GM18520 (cell line): ENCODE measurements around the gene GRID1.

Experiments
- ATAC-seq: cut with Tn5 transposase; IDR thresholded peaks from one replicate; pipeline ENCODE4 v1.9.1; 2021; ENCODE audit not compliant: unreplicated experiment

The GRID1 gene

DNA sequence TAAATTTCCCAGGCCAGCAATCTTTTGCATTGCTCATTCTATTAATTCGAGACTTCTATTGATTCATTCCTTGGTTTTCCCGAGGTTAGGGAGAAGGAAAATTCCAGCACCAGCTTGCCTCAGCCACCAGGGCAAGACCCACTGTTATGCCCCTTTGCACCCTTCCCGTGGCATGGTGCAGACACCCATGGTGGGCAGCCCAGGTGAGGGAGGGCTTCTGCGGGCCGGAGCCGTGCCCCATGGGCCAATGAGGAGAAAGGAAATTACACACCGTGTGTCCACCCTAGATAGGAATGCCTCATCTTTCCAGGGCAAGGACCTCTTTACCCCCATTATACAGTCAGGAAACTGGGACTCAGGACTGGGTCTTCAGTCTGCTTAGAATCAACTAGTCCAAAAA, 4.5 kb upstream of the GRID1 start:
- ATAC-seq = no peak

DNA sequence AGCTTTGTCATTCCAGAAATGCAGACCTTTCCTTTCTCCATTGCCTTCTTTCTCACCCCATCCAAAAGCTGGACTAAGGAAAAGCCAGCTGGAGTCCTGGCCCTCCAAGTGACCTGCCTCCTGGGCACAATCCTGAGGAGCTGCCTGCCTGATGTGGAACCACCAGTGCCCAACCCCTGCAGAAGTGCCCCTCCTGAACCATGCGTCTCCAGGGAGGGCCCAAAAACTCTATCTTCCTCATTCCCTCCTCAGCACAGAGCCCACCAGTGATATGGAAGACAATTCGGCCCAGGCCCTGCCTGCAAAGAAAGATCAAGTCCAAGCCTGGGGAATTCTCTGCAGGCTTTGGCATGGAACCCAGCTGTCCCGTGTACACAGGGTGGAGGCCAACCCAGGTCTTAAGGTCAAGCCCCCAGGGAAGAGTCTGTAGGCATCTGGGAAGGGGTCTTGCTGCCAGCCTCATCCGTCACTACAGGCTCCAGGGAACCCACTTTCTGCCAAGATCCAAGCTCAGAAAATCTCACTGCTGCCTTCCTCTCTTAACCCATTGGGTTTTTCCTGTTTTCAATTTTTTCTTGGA, 3.5 kb upstream of the GRID1 start:
- no peak for ATAC-seq

DNA sequence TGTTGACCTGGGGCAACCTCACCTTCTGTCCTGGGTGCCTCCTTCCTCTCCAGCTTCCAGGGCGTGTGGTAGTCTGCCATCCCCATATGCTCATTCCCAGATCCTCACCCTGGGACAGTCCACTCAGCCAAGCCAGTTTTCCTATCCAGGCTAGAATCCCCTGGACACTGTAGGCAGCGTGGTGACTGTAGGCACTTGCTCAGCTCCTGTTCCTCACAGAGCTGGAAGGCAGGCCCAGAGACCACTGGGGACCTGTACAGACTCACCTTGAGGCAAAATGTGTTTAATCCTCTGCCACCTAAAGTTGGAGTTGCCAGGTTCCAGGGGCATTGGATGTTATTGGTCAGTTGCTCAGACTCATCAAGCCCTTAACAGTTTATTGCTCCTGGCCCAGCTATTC, 2.4 kb upstream of the GRID1 start:
- no peak for ATAC-seq

DNA sequence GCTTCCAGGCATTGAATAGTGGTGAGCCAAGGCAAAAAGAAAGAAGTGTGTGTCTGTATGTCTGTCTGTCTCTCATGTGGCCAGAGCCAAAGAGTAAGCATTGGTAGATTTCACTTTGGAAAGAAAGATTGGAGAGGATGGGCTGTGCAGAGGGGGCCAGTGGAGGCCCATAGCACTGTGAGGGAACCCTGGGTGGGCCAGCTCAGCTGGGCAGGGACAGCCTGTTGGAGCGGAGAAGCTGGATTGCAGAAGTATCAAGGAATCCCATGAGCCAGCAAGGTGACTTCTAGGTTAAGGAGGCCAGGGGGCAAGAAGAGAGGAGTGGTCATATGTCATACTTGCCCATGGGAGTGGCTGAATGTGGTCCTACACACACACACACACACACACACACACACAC, 1.5 kb upstream of the GRID1 start:
- no peak for ATAC-seq

DNA sequence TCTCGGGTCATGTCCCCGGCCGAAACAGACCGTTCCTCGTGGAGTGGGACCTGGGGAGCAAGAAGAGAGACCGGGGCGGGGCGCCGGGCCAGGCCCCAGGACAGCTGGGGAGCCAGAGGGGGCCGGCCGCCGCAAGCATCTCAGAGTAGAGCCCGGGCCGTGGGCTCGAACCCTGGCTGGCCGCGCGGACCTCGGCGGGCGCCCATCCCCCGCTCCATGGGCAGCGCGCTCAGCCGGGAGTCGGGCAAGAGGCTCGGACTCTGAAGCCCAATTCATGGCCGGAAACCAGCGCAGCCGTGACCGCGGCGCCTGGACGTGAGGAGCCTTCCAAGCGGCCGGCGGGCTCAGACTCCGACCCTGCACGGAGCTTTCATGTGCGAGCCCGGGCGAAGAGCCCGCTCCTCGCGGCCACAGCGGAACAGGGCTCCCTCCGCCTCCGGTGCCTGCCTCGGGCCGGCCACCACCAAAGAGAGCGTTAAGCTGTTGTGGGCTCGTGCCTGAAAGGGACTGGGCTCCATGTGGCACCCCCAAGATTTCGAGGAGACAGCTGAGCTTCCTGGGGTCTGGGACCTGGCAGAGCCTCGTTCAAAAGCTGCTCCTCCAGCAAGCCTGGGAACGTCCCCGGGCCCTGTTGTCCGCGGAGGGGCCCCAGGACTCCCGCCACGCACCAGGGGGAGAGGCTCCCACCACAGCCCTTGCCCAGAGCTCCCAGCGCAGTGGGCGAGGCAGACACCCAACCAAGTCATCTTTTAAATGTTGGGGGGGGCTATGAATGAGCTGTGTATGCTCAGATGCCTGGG, 757 bp upstream of the GRID1 start:
- no peak for ATAC-seq

DNA sequence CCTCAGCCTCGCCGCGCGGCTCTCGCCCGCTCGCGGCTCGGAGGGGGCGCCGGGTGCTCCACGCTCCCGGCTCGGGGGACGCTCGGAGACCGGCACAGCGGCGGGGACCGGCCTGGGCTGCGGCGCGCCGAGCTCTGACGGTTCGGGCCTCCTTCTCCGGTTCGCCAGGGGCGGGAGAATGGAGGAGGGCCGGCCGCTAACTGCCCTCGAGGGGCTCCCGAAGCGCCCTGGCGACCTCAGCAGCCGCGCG, 232 bp upstream of the GRID1 start:
- ATAC-seq = no peak

DNA sequence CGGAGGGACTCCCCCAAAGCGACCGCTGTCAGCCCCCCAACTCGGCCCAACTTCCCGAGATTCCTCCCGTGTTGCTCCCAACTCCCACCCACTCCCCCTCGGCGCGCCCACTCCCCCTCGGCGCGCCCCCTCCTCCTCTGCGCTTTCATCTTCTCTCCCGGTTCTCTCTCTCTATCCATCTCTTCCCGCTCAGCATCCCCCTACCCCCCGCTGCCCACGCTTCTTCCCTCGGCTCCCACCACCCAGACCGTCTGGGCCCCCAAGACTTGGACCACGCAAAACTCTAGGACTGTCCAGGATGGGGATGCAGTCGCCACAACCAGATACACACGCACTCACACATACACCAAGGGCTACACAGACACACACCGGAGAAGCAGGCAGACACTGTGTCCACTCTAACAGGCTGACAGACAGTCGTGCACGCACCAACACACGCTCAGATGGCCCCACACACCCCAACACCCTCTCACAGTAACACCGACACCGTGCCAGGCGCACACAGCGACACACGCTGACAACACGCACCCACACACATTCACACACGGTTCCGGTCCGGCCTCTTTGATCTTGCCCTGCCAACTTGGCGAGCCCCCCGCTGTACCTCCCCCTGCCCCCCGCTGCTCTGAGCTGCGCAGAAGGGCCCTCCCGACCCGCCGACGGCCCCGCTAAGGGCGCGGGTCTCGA, 1.1 kb downstream of the GRID1 start:
- ATAC-seq = no peak

DNA sequence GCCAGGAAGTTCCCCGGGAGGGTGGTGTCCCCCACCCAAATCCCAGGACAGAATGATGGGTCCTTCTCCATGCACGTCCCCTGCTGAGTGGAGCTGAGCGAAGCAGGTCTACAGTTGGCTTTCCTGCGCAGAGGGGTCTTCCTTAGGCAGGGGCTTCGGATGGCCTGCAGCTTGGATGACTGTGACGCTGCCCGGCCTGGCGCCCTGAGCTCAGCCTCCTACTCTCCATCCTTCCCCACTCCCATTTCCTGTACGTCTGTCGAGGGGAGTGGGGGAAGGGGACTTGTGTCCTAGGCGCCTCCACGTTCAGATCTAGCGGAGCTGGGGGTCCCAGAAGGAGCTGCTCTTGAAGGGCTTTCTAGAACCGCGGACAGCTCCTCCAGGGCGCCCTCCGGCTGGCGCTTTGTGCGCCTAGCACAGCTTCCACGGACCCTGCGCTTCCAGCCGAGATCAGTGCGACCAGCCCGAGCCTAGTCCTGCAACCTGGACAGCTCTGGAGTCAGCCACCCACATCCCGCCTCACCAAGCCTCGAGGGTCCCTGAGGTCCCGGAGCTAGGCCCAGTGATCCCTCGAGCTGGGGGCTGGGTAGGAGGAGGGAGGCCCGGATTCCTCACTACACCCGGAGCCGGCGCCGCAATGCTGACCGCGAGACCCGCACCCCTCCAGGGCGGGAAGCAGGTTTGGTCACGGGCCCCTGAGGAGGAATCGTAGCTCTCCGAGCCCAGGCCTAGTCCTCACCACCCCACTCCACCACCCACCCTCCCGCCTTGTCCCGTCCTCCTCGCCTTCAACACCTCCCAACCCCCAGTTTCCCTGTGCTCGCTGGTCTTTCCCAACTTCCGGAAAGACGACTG, 1.9 kb downstream of the GRID1 start:
- ATAC-seq = no peak

DNA sequence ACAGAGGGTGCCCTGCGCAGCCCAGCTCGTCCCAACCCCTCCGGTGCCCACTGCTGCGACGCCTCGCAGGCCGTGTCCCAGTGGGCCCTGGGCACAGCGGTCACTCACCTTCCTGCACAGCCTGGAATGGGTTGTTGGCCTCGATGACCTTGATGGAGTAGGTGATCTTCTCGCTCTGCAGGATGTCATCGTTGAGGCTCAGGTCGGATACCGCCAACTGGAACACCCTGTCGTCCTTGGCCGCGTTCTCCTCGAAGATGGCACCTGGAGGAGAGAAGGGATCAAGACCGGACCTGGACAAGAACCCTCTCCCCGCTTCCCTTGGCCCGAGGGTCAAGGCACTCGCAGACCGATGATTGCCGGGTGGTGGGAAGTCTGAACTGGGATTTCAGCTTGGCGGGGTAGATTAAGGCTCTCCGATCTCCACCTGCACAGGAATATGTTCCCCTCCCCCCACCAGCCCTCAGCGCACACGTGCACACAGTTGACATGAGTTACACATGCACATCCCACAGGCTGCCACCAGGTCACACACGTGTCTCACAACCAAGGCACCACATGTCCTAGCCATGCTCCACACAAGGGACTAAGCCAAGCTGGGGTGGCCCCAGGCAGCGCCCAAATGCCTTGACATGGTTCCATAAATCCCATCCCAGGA, 2.6 kb downstream of the GRID1 start:
- ATAC-seq = no peak

DNA sequence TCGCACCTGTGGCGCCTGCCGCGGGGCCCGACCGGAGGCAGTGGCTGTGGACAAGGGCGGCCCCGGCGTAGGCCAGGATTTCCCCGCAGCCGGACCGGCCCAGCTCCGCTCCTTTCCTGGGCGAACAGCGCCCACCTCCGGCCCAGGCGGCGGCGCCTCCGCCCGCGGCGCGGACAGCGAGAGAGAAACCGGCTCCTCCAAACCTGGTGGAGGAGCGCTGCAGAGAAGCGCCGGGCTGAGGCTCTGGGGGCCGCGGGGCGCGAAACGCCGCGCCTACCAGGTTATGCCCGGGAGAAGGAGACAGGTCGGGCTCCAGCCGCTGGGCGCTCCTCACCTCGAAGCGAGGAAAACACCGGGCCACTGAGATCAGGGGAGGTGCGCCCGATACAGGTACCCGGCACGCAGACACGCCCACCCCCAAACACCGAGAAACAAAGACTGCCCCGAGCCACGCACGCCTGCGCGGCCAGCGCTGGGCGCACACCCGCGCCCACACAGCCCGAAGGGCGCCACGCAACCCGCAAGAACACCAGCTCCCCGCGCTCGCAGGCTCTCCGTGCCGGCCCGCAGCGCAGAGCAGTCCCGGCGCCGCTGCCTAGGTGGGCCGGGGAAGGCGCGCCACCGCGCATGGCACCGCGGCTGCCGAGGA, 3.3 kb downstream of the GRID1 start:
- ATAC-seq = no peak

DNA sequence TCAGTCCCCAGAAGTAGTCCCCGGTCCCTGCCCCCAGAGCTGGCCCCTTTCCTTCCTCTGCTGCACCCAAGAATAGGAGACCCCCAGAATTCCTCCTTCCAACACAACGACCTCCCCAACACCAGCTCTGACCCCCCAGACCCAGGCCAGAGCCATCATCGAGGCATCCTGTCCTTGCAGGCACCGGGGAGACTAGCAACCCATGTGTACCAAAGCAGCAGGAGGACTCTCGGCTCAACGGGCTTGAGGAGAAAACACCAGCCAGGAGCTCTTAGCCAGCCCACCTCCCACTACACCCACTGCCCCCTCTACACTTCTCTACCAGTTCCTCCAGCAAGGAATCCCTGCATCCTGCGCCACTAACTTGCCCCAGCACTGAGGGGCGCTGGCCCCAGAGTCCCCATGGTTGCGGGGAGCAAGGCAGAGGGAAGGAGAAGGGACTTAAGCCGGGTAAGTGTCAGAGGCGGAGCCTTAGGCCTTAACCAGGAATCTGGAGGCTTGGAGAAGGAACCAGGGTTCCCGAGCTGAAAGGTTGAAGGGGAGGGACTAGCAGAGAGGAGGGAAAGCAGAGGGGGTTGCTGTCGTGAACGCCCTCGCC, 3.9 kb downstream of the GRID1 start:
- ATAC-seq = no peak

DNA sequence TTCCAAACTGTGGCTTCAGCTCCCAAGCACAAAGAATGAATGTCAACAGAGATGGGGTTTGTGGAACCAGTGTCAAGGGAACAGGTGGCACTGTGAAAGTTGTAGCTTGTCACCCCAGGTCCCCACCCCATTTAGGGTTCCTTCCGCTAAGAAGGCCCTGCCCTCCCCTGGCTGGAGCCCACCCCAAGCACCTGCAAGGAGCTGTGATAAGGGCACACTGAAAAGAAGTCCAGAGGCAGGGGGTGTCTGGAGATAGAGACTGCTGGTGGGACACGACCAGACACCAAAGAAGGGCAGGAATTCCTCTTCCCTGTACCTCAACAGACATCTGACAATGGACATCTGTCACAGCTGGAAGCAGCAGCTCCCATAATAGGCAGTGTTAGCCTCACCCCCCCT, 4.5 kb downstream of the GRID1 start:
- ATAC-seq = no peak

DNA sequence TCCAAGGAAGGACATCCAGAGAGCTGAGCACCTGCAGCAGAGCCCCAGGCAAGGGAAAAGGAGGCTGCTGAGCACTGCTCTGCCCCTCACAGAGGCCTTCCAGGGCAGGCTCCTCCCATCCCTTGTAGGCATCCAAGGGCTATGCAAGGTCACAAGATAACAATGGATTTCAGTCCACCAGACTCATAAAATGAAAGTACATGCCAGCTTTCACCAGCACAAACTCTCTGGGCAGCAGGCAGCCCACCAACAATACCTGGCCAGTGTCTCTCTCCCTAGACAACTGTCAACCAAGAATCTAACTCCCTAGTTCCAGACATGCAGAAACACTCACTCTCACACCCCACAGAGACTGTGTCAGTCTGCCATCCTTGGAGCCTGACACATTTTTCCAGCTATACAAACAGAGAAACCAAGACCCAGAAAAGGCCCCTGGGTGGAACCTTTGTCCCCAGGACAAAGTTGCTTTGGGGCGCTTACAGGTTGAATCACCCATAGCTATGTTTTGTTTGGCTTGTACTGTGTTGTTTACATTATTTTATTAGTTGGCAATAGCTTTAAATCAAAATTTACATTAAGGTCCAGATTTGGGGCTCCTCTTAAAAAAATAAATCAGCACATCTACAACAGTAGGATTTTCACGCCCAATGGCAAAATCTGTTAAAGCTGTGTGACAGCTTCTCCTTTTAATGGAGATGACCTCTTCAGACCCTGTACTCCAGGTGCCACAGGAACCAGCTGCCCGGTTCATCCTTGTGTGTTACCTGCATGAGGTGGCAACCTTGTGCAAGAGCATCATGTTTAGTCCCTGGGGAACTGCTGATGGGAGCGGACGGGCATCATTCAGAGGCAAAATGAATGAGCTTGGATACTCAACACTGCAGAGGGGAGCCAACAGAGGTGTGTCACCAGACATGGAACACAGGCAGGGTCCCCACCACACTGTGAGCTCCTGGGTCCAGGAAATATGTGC, 5.2 kb downstream of the GRID1 start:
- ATAC-seq = no peak

DNA sequence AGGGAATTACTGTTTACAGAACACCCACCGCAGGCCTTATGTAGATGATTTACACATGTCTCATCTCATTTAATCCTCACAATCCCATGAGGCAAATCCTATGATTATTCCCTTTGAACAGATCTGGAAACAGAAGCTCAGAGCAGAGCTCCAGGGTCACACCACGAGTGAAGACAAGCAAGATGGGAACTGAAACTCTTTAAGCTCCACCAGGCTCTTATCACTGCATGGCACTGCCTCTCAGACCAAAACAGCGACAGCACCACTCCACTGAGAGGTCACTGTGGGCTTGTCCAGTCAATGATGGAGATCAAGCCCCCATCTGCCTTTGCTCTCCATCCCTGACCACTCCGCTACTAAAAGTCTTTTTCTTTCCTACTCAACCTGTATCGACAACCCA, 5.9 kb downstream of the GRID1 start:
- ATAC-seq = no peak

DNA sequence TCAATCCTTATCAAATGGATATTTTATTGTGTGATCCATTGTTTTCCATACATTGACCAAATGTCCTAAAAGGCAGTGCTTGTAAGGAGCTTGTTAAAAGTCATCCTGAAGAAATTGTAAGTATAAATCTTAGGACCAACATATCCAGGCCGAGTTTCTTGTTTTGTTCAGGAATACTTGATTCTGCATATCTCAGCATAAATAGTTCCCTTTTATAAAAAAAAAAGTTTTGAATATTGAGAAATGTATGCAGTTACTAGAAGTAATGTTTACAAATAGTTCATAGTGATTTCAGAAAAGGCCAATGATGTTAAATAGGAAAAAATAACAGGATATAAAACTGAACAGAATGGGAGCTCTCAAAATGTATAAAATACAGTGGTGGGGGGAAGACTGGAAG, 6.6 kb downstream of the GRID1 start:
- ATAC-seq = no peak

DNA sequence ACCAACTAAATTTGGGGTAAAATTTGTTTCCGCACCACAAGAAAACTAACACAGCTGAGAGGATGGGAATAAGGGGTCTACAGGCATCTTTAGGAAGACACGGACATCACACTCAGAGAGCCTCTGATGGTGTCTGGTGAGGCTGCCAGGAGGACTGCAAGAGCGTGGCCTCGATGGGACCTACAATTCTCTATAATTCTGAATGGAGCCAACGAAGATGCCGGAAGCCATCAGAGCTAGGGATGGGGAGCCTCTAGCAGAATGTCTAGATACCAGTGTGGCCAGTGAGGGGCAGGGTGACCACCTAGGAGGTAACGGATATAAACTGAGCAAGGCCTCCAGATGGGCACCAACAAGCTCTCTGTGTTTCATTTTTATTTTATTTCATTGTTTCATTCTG, 7.5 kb downstream of the GRID1 start:
- no peak for ATAC-seq

DNA sequence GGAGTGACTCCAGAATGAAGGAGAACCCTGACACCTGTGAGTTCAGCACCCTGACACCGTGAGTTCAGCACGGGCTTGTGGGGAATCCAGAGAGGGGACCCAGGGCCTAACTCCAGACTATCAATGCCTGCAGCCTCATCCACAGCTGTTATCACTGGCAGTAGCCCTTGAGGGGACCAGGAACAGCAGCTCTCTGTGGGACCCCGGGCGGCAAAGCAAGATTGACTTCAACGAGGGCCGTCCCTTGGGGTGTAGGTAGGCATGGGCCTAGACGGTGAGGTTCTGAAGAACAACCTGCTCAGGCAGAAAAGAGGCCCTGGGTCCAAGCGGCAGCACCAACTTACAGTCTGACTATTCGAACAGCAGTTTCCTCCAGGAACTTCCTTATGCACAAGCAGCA, 8.9 kb downstream of the GRID1 start:
- ATAC-seq = no peak

DNA sequence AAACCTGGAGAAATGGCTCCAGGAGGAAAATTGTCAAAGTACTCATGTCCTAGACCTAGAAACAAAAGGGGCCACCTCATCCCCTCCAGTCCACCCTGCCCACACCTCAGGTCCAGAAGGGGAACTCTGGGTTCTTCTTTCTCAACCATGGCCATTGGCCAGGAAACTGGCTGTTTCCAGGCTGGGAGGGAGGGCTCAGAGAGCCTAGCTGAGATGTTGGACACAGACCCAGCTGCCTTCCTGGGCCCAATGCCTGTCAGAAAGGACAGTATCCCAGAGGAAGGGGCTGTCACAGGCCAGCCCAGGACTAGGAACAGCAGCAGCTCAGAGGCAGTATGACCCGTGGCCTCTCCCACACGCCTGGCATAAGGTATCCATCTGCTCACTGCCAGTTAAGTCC, 9.6 kb downstream of the GRID1 start:
- no peak for ATAC-seq

DNA sequence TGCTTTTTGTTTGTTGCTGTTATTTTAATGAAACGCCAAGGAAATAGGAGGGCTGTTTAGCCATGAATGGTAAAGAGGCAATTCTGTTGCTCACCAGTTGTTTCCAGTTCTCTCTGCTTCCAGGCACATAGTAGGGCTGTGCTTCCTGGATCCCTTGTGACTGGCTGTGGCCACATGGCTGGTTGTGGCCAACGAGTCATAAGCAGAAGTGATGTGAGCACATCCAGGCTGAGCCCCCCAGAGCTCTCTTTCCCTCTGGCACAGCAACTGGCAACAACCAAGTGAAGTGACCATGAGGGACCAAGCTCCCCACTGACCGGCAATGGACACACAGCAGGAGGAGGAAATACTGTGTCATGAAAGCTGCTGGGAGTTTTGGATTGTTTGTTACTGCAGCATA, 10.3 kb downstream of the GRID1 start:
- no peak for ATAC-seq
